GM19238 (cell line): Measurements from ENCODE around the gene SGMS2.

Source experiments
- DNase-seq: peaks from one replicate; pipeline ENCODE4 v3.0.0; 2011; ENCODE audit warnings: low spot score; ENCODE audit not compliant: insufficient read length

The SGMS2 gene

DNA sequence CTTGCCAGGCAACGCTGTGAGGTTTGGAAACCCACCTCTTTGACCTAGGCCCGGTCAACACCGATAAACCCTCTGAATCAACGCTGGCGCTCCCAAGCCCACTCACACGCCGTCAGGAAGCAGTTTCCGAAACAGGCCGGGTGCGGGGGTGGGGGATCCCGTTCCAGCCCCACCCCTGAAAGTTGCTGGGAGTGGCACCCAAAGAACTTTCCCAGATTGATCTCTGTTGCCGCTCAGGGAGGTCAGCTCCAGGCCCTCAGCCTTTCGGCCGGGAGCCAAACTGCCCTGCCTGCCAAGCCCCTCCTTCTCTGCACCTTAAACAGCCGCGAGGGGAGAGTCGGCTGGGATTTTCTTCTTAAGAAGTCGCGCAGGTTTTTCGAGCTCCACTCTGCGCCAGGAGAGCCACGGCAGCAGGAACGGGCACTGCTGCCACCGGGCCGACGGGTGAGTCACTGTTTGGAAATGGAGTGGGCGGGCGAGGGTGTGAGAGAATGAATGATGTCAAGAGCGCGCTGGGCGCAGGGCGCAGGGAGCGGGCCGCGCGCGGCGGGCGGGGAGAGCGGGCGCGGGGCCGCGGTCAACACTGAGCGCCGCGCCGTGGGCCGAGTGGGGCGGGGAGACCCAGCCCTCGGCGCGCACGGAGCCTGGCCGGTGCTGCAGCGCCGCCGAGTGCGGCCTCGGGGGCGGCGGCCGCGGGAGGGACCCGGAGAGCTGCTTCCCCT lies at the start of gene SGMS2:
TSS of gene SGMS2 (plus strand) at position 583 of the 722 bp plus-strand sequence. CDS start 70,622 bp downstream, outside the sequence.
- DNase-seq, result peak; percentile 10

DNA sequence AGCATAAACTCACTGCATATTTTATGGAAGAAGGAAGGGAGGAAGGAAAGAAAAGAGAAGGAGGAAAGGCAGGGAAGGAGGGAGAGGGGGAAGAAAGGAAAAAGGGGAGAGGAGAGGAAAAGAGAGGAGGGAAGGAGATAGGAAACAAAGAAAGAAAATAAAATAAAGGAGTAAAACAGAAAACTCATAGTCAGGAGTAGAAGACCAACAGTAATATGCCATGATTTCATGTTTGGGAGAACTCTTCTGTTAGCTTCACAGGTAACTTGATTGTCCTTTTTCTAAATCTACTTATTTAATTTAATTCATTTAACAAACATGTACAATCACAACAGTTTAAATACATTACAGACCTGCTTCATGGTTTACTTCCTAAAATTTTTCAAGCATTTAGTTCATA lies 46.8 kb upstream of the SGMS2 start:
- DNase-seq, result no peak

DNA sequence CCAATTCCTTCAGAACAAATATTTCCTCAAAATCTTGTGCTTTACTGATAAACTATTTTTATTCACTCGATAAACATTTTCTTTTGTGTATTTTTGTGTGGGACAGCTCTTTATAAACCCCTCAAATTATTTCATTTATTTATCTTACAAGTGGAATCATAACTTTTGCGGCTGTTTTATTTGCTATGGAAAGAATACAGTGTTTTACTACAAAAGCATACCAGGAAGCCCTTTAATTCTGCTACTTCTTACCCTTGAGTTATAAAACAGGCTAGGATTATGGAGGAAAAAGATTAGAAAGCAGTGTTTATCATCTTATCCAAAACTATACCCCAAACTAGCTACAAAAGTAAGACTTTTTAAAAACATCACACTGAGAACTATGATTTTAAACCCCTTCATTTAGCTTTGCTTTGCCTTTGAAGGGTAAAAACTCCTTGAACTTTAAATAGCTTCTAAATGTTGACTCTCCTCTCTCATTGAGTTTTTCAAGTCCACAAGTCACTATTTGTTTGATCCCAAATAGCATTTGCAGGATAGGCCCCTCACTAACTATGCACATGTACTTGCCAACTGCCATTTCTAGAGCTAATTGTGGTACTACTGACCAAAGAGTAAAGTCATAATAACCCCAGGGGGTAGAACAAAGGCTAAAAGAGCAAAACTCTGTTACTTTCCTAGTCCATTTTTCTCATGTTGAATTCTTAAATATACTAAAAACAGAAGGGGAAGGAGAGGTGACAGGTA lies 45.8 kb upstream of the SGMS2 start:
- DNase-seq, result no peak

DNA sequence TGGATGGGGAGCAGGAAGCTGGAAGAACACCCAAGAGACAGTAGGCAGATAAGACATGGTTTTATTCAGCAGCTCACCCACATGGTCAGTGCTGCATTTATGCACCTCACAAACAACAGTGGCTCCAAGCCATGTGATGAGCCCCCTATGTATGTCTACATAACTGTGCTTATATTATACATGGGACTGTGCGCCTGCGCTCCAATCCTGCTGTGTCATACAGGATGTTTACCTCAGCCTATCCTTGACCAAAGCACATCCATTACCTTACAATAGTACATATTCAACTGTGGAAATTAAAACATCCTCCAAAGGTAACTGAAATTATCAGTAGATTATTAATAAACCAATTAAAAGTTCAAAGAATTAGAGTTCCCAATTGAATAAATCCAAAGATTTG lies 44.1 kb upstream of the SGMS2 start:
- DNase-seq, result no peak

DNA sequence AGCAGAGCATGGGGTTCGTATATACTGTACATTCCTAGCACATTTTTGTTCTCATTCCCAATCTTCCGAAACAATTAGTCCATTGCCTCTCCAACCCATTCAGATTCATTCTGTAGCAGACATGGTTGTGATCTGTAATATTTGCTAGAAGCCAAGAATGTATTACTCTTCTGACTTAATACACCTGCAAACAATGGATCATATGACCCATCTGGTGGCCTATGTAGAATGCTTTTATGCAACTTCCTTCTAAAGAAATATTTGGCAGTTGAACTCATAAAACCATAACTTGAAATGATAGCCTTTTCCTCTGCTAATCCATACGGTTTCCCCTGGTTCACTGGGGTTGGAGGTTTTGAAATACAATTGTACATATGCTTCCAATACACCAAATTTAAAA lies 32.8 kb upstream of the SGMS2 start:
- DNase-seq, result no peak

DNA sequence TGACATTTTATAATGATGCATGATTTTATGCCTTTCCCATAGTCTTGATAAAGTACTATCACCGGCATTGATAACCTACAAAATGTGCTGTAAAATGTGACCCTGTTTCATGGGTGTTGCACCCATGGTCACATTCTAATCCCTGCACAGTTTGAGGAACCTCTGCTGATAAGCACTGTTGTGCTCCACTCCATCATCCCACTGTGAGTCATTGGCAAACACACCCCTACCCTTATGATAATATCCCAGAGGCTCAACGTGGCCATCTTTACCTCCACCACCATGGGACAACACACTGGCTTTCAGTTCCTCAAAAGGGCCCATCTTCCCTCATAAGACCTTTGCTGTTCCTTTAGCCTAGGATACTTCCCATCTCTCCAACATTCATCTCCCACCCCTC lies 32.0 kb upstream of the SGMS2 start:
- no peak for DNase-seq

DNA sequence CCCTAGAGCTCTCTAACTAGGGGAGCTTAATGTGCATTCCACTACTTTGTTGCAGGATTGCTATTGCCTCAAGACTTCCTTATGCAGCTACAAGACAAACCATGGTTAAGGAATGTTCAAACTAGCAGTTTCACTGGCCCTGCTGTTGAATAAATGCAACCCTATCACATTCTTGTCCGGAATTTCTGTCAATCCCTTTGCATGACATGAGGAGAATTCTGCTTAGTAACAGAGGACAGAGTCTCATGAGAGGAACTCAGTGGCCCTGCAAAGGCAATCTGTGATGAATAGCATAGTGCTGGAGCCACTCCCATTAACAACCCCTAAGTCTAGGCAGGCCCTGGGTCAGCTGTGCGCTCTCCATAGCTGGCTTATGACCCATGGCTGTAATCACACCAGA lies 30.7 kb upstream of the SGMS2 start:
- no peak for DNase-seq

DNA sequence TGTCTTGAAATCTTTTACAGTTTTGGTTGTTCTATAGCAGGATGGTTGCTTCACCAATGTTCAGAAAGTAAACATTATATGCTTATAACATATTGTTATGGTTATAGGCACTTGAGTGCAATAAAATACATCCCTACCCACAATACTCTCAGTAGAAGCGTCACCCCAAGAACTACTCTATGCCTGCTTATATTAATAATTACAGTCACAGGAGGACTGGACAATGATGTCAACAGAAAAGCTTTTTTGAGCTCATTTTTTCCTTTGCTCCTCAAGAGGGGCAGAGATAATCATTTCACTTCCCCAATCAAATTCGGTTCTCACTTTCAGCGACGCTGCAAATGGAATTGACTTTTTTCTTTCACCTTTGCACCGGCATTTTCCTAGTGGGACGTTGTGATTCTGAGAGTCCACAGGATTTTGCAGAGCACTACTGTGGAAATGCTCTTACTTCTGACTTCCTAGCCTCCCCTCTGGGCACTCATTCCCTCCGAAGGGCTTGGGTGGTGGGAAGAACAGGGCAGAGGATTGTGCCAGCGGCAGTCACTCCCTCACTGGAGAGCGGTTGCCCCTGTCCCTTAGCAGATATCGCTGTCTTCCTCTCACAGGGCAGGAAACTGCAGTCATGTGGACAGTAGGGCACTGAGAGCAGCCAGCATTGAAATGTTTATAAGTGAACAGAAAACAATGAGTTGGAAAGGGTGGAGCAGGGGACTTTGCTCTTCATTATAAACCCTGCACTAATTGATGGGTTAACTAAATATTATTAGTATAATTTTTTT lies 24.9 kb upstream of the SGMS2 start:
- DNase-seq, result no peak

DNA sequence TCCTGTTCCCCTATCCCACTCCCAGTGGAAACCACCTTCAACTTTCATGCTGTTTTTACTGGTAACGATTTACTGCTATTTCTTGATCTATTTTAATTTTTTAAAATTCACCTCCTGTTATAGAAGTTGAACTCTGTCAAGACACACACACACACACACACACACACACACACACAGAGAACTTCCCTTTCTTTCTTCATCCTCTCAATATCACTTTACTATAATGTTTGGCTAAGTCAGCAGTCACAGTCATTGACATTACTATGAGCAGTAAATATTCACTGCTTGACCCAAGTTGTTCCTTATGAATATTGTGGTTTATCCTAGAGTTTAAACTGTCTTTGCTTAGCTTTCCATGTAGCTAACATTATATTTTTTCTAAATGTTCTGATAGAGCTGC lies 24.0 kb upstream of the SGMS2 start:
- DNase-seq, result no peak

DNA sequence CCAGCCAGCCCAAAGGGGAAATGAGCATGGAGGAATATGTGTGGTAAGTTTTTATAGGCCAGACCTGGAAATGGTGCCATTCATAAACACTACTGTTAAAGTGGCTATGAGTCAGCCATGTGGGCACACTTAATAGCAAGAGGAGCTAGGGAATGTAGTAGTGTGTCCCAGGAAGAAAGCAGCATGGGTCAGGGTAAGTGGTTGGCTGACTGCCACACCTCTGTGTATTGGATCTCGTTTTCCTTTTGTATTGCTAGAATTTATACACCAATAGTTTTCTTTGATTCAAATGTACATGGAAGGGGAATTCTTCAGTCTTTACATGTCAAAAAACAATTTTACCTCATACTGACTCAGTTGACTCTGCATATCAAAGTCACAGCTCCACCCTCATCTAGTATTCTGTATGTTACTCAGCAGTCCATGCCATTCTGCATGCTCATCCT lies 22.9 kb upstream of the SGMS2 start:
- no peak for DNase-seq

DNA sequence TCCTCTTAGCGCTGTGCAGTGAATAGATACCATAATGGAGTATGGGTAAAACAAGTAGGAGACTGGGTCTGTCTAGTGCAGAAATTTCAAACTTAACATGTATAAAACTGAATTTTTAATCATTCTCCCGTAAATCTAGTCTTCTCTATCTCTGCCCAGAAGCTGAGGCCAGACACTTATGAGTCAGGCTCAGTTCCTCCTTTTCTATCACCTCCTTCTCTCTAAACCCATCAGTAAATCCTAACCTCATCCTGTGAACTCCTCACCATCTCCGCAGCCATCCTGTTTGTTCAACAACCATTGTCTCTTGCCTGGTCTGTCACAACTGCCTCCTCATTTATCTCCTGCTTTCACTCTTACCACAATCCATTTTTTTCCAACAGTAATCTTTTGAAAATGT lies 19.8 kb upstream of the SGMS2 start:
- DNase-seq, result no peak

DNA sequence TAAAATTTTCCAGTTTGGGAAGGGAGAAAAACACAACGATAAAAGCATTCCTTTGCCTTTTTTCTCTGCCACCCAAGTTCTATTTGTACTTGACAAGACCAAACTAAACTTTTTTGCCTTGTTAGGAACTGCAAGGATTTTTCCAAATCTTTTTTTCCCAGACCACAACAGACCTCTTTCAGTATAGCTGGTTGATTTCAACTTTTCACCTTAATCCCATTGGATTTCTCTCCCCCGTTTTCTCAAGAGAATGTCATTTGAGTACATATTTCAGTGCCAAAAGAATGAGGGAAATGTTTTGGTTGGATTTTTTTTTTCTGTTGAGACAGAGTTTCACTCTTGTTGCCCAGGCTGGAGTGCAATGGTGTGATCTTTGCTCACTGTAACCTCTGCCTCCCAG lies 18.5 kb upstream of the SGMS2 start:
- no peak for DNase-seq

DNA sequence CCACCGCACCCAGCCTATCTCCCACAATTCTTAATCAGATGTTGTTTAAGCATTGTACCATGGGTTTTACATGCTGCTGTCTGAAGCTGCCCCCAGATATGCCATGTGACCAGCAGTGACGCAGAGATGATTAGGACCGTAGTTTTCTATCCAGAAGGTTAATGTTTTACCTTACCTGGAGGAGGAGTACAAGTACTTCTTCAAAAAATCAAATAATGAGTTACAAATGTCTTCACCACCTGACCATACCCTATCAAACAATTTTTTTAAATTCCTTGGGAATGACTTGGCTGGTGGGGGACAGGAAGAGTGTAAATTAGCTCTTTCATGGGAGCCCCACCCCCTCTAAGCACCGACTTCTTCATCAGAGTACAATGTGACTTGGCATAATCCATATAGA lies 16.2 kb upstream of the SGMS2 start:
- no peak for DNase-seq

DNA sequence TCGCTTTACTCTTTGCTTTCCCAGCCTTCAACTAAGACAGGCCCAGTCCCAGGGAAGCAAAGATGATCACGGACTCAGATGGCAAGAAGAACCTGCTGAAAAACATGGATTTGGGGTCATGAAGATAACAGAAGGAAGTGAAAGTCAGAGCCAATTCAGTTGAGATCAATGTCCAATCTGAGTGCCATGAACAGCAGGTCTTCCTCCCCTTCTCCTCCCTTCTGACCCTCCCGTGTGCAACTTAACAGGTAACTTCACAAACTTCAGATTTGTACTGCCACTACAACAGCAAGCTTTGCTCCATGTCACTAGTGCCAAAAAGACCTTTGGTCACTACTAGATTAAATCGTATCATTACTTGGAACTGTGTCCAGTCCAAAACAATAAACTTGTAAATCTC lies 15.5 kb upstream of the SGMS2 start:
- DNase-seq, result no peak

DNA sequence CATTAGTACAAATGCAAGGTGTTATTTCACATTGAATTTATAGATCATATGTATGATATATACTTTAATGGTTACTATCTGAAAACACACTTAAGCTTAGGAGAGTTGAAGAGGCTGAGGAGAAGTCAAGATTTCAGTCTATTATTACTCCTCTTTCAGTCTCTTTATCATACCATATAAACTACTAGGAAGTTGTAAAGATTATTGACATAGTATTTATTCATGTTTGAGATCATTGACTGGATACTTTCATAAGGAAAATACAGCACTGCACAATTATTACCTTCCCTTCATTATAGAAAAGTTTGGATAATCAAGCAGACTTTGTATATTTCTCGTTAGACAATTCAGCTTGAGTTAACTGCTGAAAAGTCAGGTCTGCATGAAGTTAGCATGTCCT lies 10.0 kb upstream of the SGMS2 start:
- DNase-seq, result no peak

DNA sequence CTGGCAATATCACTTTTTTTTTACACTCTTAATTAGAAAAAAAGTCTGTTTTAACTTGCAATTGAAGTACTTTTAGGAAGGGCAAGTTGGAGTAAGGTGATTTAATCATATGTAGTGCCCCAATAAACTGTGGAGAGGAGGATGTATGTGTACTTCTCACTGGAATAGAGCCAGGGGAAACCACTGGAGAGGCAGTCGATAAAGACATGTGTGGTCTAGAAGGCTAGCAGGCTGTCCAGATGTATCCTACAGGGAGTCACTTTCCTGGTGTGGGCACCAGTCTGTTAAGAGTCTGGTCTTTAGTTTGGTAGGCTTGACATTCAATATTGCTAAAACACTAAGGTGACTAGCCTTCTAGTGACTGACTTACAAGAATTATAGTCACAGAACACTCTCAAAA lies 9.6 kb upstream of the SGMS2 start:
- no peak for DNase-seq

DNA sequence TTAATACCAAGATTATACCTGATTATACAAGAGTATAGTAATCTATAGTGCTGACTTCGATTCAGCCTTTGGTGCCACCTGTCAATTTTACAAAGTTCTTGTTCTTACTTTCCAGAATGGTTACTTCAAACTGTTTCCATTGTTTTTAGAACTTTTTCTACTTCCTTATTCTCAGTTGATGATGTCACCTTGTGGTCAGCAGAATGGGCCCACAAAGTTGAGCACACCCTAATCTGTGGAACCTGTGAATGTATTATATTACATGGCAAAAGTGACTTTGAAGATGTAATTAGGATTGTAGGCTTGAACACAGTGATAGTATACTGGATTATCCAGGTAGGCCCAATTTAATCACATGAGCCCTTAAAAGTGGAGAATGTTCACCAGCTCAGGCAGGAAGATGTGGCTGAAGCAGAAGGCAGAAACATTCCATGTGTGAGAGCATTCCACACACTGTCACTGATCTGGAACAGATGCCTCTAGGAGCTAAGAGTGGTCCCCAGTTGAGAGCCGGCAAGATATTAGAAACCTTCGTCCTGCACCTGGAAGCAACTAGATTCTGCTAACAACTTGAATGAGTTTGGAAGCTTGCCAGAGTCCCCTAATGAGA lies 6.3 kb upstream of the SGMS2 start:
- DNase-seq, result no peak

DNA sequence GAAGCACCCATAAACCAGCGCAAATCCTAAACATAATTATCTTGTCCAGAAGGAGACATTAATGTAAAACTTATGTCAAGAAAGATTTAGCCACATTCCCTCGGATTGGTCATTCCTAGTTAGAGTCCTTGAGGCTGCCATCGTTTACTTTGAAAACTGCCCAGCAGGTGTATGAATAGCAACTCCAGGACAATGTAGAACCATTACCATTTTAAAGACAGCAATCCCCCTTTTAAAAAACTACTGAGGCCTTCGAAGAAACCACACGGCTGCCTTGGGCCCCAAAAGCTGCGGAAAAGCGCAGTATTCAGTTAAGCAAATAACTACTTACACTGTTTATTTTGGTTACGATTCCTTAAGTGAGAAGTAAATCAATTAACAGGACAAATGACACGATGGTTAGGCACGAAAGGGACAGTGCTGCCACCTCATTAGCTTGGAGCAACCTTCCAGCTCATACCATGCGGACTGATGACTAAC lies 822 bp upstream of the SGMS2 start:
- DNase-seq, result no peak

DNA sequence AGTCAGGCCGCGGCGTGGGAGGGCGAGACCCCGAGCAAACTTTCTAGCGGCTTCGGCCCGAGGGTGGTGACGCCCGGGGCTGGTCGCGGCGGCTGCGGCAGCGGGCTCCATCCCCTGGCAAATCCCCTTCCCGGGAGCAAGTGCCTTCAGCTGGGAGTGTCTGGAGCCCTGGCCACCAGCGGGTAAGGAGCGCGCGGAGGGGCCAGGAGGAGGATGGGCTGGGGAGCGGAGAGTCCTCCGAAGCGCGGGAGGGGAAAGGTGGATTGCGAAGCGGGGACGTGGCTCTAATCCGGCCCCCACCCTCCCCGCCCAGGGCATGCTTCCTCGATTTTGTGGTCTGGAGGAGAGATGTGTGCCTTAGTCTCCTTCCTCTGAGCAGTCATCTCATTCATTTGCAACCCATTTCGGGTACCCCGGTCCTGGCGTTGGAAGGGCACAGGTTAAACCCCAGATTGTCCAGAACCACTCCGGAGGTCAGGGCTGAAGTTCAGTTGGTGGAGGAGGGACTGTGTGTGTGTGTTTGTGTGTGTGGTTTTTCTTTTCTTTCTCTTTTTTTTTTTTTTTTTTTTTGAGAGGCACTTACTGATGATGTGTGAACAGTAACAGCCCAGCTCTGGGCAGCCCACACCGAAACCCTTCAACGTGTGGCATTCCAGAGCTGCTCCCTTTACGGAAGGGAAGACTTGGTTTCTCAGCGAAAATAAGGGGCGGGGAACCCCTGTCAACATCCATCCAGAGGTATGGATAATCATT lies 516 bp downstream of the SGMS2 start:
- DNase-seq, result peak; percentile 2

DNA sequence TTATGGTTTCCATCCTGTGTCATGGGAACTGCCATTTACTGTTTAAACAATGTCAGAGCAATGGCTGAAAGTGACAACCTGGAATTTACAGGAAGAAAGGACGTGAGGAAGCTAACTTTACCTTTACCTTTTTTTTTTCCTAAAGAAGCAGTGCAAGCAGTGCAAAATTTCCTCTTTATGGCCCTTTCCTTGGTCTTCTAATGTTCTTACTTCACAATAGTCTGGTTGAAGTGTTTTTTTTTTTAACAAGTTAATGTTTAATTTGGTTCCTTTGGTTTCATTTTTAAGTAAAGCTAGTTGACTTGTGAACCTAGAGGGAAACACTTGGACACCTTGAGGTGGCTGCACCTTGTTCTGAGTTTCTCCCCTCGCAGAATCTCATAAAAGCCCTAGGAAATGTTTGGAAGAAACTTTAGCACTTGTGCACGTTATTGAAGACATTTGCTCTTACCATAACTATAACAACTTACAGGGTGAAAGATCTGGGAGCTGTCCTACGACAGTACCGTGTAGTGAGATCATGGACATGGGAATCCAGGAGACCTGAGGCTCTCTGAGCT lies 1.8 kb downstream of the SGMS2 start:
- no peak for DNase-seq
